CD4-positive, alpha-beta T cell (primary cell): ENCODE results near the gene ADM2. TPM values are rescaled to one million over a fixed set of nuclear protein-coding genes. Genes with fewer than 3 reads are reported as not detected.

Experiments used
- ATAC-seq: fragments of 200-7000 bp; cut with Tn5 transposase; one replicate; pipeline ENCODE4 v1.10.0; 2022; ENCODE audit warnings: mild to moderate bottlenecking; ENCODE audit not compliant: poor library complexity
- CTCF ChIA-PET: fragments of 350-600 bp; sonication (Branson Sonifier 250); formaldehyde crosslinking; loops from one replicate; lab custom pipeline; 2021; ENCODE audit warnings: antibody characterized with exemption, inconsistent platforms; lab: Charles Lee
- POLR2A ChIA-PET: fragments of 350-600 bp; sonication (Branson Sonifier 250); formaldehyde crosslinking; loops from one replicate; lab custom pipeline; 2021; ENCODE audit warnings: antibody characterized with exemption, inconsistent platforms; lab: Charles Lee
- DNase-seq, 14 experiments: peaks; one replicate each; pipeline ENCODE4 v3.0.0-alpha.2; 2013 to 2020; ENCODE audit warnings: mixed read lengths in 2 of 14
- H3K27ac ChIP-seq, 2 donors: one replicate each; pipeline versions ENCODE4 v1.5.1 to v1.7.0; 2013; ENCODE audit warnings: low read length in 2 of 2, low read depth in 1 of 2, mild to moderate bottlenecking in 1 of 2
- H3K27me3 ChIP-seq, 2 experiments: 1 replicate in 1 of 2; 2 replicates in 1 of 2; pipeline versions ENCODE4 v1.6.1 to v1.7.0; 2013; ENCODE audit warnings: low read length in 2 of 2, control low read depth in 1 of 2, mild to moderate bottlenecking in 1 of 2, moderate library complexity in 1 of 2; ENCODE audit not compliant: insufficient read depth in 2 of 2, control insufficient read depth in 1 of 2
- H3K36me3 ChIP-seq: one replicate; pipeline ENCODE4 v1.6.1; 2013; ENCODE audit warnings: low read length, control low read depth; ENCODE audit not compliant: insufficient read depth
- H3K4me1 ChIP-seq: one replicate; pipeline ENCODE4 v1.6.1; 2013; ENCODE audit warnings: low read length, control low read depth; ENCODE audit not compliant: insufficient read depth
- H3K4me3 ChIP-seq: one replicate; pipeline ENCODE4 v1.5.1; 2013; ENCODE audit warnings: mild to moderate bottlenecking, low read length, moderate library complexity
- H3K9me3 ChIP-seq, 2 experiments: 1 replicate in 1 of 2; 2 replicates in 1 of 2; pipeline versions ENCODE4 v1.6.1 to v1.7.0; 2013; ENCODE audit warnings: low read length in 2 of 2, mild to moderate bottlenecking in 2 of 2, control low read depth in 1 of 2, moderate library complexity in 1 of 2; ENCODE audit not compliant: control insufficient read depth in 1 of 2, insufficient read depth in 1 of 2
- H3K27ac Mint-ChIP-seq: one replicate; pipeline ENCODE4 v1.8.0; 2020; ENCODE audit warnings: mixed read lengths
- H3K27me3 Mint-ChIP-seq: one replicate; pipeline ENCODE4 v1.8.0; 2021; ENCODE audit warnings: mixed read lengths
- H3K36me3 Mint-ChIP-seq: one replicate; pipeline ENCODE4 v1.8.0; 2021; ENCODE audit warnings: low read depth, mixed read lengths
- H3K4me1 Mint-ChIP-seq: one replicate; pipeline ENCODE4 v1.8.0; 2021; ENCODE audit warnings: low read depth, mixed read lengths
- H3K4me3 Mint-ChIP-seq: one replicate; pipeline ENCODE4 v1.8.0; 2020; ENCODE audit warnings: mild to moderate bottlenecking, mixed read lengths
- H3K9me3 Mint-ChIP-seq: one replicate; pipeline ENCODE4 v1.8.0; 2020; ENCODE audit warnings: mixed read lengths
- CTCF ChIP-seq: fragments of 200-600 bp; IDR thresholded peaks from one replicate; pipeline ENCODE4 v1.8.0; 2022; ENCODE audit warnings: antibody characterized with exemption, mild to moderate bottlenecking
- intact Hi-C, 2 experiments: fragments of 100-400 bp; cut with DNase I in 1 of 2; cut with micrococcal nuclease in 1 of 2; formaldehyde crosslinking; loops; one replicate each; pipeline versions ENCODE4 v1.15.1 to v1.9.0; 2023 to 2025; cut with DNase I, micrococcal nuclease
- total RNA-seq, 174 experiments: library from RNA in 2 of 174; stranded (reverse) in 2 of 174; gene quantifications; one replicate each; pipeline ENCODE4 v1.2.3 and lab custom pipeline; 2021 to 2026

The ADM2 gene
- total RNA-seq, 2 experiments from 2014 or later = 1.1 to 1.6 TPM

DNA sequence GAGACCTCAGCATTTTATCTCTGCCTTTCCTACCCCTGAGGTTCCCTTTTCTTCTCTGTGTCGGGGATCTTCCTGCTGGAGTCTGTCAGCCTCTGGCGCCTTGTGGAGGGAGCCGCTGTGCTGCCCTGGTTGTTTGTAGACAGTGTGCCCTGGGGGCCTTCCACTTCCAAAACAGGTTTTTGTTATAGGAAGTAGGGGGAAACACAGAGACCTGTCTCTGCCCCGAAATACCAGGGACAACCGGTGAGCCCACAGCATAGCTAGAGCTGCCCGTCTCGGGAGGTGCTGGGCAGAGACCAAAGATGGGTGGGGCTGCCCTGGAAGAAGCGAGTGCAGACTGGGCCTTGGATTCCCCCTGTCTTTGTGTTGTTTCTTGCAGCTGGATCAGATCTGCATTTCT lies 34.7 kb downstream of the ADM2 start:
- H3K27me3 Mint-ChIP-seq = no peaks in the 10 kb centered on the region
- DNase-seq = no peak
- Histone ChIP-seq H3K27me3 (no peaks in the 10 kb centered on the region), H3K27ac (no peak overlapping the region), H3K36me3 (peaks cover 52% of the 10 kb centered on the region), H3K9me3 (no peaks in the 10 kb centered on the region), H3K4me3 (no peak overlapping the region), H3K4me1 (peaks cover 2% of the 10 kb centered on the region)
- no peak overlapping the region for H3K27ac Mint-ChIP-seq
- CTCF ChIA-PET = no interaction called here
- no peak for TF ChIP-seq CTCF
- POLR2A ChIA-PET = interaction anchor here (0.8 kb wide), 1 partner anchor 10 kb away, joined by 3 read pairs; no protein-coding TSS in a partner anchor
- no peak for ATAC-seq
- no peak overlapping the region for H3K4me3 Mint-ChIP-seq
- H3K4me1 Mint-ChIP-seq = peaks cover 7% of the 10 kb centered on the region
- H3K36me3 Mint-ChIP-seq = peaks cover 65% of the 10 kb centered on the region
- intact Hi-C loops = no loop called here
- no peaks in the 10 kb centered on the region for H3K9me3 Mint-ChIP-seq

- H3K9me3 Mint-ChIP-seq = no peaks in the 10 kb centered on the region
- intact Hi-C loops = no loop called here
- H3K4me1 Mint-ChIP-seq = peaks cover 7% of the 10 kb centered on the region
- H3K4me1 ChIP-seq = peaks cover 2% of the 10 kb centered on the region
- peaks cover 67% of the 10 kb centered on the region for H3K36me3 Mint-ChIP-seq
- ChIA-PET POLR2A (interaction anchor here (1.1 to 1.3 kb wide), 2 partner anchors 9 kb away, joined by 5 to 6 read pairs; partner anchors contain the start of genes LMF2, NCAPH2 and SCO2), CTCF (interaction anchor here (0.8 kb wide), 1 partner anchor 9 kb away, joined by 3 read pairs; no protein-coding TSS in a partner anchor)
- H3K4me3 ChIP-seq = no peak overlapping the region
- no peak overlapping the region for H3K4me3 Mint-ChIP-seq
- no peaks in the 10 kb centered on the region for H3K27me3 ChIP-seq
- H3K27me3 Mint-ChIP-seq = no peaks in the 10 kb centered on the region
- no peaks in the 10 kb centered on the region for H3K9me3 ChIP-seq
- no peak for ATAC-seq
- peaks cover 60% of the 10 kb centered on the region for H3K36me3 ChIP-seq
- no peak overlapping the region for H3K27ac Mint-ChIP-seq
- H3K27ac ChIP-seq = no peak overlapping the region
- DNase-seq = no peak
- TF ChIP-seq CTCF = no peak
Observed at GRCh38 chr22:50516891-50517290, 35.5 kb downstream of the ADM2 start.

DNA sequence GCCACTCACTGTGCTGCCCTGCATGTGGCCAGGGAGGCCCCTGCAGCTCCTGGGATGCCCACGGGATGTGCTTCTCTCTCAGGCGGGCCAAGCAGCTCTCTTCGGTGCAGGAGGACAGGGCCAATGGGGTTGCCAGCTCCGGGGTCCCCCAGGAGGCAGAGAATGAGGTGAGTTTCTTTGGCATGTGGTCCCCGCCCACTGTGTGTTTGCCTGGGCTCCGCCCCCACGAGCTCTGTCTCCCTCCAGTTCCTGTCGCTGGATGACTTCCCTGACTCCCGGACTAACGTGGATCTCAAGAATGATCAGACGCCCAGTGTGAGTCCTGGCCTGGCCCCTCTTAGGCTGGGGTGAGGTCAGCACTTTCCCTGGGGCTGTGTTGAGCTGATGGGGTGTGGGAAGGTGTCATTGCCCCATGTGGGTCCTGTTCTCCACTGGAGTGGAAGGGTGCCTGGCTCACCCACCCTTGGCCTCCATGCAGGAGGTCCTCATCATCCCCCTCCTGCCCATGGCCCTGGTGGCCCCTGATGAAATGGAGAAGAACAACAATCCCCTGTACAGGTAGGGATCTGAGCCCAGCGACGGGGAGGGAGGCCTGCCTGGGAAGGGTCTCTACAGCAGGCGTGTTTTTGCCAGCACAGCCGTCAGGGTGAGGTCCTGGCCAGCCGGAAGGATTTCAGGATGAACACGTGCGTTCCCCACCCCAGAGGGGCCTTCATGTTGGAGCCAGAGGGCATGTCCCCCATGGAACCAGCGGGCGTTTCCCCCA lies 36.3 kb downstream of the ADM2 start:
- Histone ChIP-seq H3K36me3 (peaks cover 64% of the 10 kb centered on the region), H3K27me3 (no peaks in the 10 kb centered on the region), H3K27ac (no peak overlapping the region), H3K4me3 (no peak overlapping the region), H3K9me3 (no peaks in the 10 kb centered on the region), H3K4me1 (peaks cover 2% of the 10 kb centered on the region)
- Mint-ChIP-seq H3K4me3 (no peak overlapping the region), H3K36me3 (peaks cover 65% of the 10 kb centered on the region), H3K27ac (no peak overlapping the region), H3K4me1 (peaks cover 7% of the 10 kb centered on the region), H3K9me3 (no peaks in the 10 kb centered on the region), H3K27me3 (no peaks in the 10 kb centered on the region)
- CTCF ChIA-PET = interaction anchor here (0.8 kb wide), 1 partner anchor 8 kb away, joined by 3 read pairs; no protein-coding TSS in a partner anchor
- POLR2A ChIA-PET = interaction anchor here (1.1 to 1.3 kb wide), 2 partner anchors 8 to 9 kb away, joined by 5 to 6 read pairs; partner anchors contain the start of genes LMF2, NCAPH2 and SCO2
- TF ChIP-seq CTCF = no peak
- DNase-seq = no peak
- ATAC-seq = no peak
- intact Hi-C loops = no loop called here
